ENCODE data around the gene SLC24A3. TPM values are rescaled to one million over a fixed set of nuclear protein-coding genes. Genes with fewer than 3 reads are reported as not detected.

The SLC24A3 gene
- total RNA-seq, 6 donors from 2014 or later = 6.3 to 10.8 (median 9.3) TPM

GRCh38 chr20:19463597-19463996 lies 251.2 kb downstream of the SLC24A3 start:
- ATAC-seq (ENCODE audit: low FRiP score in 2 of 2) = no peak
- H3K27ac ChIP-seq = no peak overlapping the region
- no peak overlapping the region for H3K4me3 ChIP-seq
- no peak for TF ChIP-seq EP300 (IDR thresholded peaks at IDR 0.05)
- no peak for TF ChIP-seq POLR2A (IDR thresholded peaks at IDR 0.05)
- TF ChIP-seq POLR2AphosphoS5 (IDR thresholded peaks at IDR 0.05) = no peak
- DNase-seq = no peak
- 77 to 83% methylated on average over 4 of the region's 4 CpGs for WGBS, 2 donors
- no peaks in the 10 kb centered on the region for H3K36me3 ChIP-seq
- no peaks in the 10 kb centered on the region for H3K9me3 ChIP-seq
- no peaks in the 10 kb centered on the region for H3K27me3 ChIP-seq
- no peaks in the 10 kb centered on the region for H3K4me1 ChIP-seq

- Histone ChIP-seq H3K27me3 (no peaks in the 10 kb centered on the region), H3K27ac (no peak overlapping the region), H3K4me3 (no peak overlapping the region), H3K36me3 (no peaks in the 10 kb centered on the region), H3K9me3 (no peaks in the 10 kb centered on the region), H3K4me1 (no peaks in the 10 kb centered on the region)
- TF ChIP-seq EP300 (IDR thresholded peaks at IDR 0.05) (no peak), POLR2A (IDR thresholded peaks at IDR 0.05) (no peak), POLR2AphosphoS5 (IDR thresholded peaks at IDR 0.05) (no peak)
- TF ChIP-seq, protein P1, sequence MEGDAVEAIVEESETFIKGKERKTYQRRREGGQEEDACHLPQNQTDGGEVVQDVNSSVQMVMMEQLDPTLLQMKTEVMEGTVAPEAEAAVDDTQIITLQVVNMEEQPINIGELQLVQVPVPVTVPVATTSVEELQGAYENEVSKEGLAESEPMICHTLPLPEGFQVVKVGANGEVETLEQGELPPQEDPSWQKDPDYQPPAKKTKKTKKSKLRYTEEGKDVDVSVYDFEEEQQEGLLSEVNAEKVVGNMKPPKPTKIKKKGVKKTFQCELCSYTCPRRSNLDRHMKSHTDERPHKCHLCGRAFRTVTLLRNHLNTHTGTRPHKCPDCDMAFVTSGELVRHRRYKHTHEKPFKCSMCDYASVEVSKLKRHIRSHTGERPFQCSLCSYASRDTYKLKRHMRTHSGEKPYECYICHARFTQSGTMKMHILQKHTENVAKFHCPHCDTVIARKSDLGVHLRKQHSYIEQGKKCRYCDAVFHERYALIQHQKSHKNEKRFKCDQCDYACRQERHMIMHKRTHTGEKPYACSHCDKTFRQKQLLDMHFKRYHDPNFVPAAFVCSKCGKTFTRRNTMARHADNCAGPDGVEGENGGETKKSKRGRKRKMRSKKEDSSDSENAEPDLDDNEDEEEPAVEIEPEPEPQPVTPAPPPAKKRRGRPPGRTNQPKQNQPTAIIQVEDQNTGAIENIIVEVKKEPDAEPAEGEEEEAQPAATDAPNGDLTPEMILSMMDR (IDR thresholded peaks at IDR 0.05) = no peak
- WGBS, 2 donors = 67 to 78% methylated on average over 2 of the region's 2 CpGs
- ATAC-seq (ENCODE audit: low FRiP score in 2 of 2) (no peak), DNase-seq (no peak)
Observed at GRCh38 chr20:19465536-19465935, 253.1 kb downstream of the SLC24A3 start.

DNA sequence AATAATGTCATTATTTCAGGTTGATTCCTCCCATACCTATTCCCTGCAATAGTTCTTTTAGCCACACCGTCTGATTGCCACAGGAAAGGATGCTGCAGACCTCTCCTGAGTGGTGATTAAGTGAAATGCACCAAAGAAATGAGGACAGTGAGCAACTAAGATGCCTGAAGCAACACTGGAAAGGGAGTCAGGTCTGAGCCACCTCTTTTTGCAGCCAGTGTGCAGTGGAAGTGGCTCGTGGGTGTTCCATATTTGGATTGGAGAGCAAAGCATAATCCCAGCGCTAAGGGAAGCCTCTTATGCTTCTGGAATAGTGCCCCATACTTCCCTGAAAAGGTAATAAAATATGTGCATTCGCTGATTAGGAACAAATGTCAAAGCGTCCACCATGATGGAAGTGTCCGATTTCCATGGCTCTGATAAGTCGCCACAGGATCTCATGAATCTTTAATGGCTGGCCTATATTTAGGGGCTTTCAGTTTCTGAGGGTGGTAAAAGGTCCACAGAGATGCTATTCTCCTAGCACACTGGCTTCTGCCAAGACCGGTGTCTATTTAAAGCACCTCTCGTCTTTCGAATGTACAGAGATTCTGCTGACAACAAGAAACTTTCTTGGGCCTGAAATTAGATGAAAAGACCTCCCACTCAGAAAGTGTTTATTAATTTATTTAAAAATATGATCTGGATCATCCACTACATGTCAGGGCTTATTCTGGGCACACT lies 253.9 kb downstream of the SLC24A3 start:
- Histone ChIP-seq H3K4me3 (no peak overlapping the region), H3K9me3 (no peaks in the 10 kb centered on the region), H3K36me3 (no peaks in the 10 kb centered on the region), H3K27me3 (no peaks in the 10 kb centered on the region), H3K4me1 (no peaks in the 10 kb centered on the region), H3K27ac (no peak overlapping the region)
- 92% methylated on average over 10 of the region's 10 CpGs for WGBS, 2 donors
- ATAC-seq (ENCODE audit: low FRiP score in 2 of 2) (no peak), DNase-seq (no peak)
- TF ChIP-seq EP300 (IDR thresholded peaks at IDR 0.05) = no peak
- TF ChIP-seq, protein P1 (IDR thresholded peaks at IDR 0.05) = no peak
- no peak for TF ChIP-seq POLR2A (IDR thresholded peaks at IDR 0.05)
- no peak for TF ChIP-seq POLR2AphosphoS5 (IDR thresholded peaks at IDR 0.05)

DNA sequence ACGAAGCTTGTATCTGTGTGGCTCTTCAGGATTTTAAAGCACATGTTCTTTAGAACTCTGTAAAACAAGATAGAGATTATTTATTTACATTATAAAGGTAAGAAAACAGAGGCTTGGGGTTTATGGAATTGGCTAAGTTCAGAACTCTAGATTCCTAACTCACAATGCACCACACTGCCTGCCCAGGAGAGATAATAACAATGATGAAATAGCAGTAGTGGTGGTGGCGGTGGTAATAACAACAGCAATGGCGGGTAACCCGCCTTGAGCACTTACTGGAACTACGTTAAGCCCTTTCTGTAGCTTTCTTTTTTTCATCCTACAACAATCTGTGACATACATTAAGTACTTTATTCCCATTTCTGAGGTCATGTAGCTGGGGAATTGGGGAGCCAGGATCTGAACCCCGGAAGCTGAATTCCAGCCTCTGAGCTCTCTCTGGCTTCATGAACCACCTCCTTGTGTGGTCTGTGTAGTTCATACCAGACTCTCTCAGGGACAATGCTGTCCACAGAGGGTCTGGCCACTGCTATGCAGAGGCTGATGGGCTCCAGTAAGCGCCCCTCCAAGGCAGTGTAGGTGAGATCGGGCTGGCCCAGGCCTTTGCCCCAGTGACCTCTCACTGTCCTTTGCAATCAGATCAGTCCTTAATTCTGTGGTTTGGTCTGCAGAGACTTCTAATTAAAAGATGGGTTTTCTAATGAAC lies 260.9 kb downstream of the SLC24A3 start:
- WGBS, 2 donors = 90 to 93% methylated on average over 8 of the region's 8 CpGs
- no peak for TF ChIP-seq POLR2AphosphoS5 (IDR thresholded peaks at IDR 0.05)
- TF ChIP-seq POLR2A (IDR thresholded peaks at IDR 0.05) = no peak
- TF ChIP-seq, protein P1 (IDR thresholded peaks at IDR 0.05) = no peak
- TF ChIP-seq EP300 (IDR thresholded peaks at IDR 0.05) = no peak
- Histone ChIP-seq H3K4me1 (no peaks in the 10 kb centered on the region), H3K27me3 (no peaks in the 10 kb centered on the region), H3K9me3 (no peaks in the 10 kb centered on the region), H3K36me3 (no peaks in the 10 kb centered on the region), H3K27ac (no peak overlapping the region), H3K4me3 (no peak overlapping the region)
- DNase-seq = no peak
- ATAC-seq (ENCODE audit: low FRiP score in 2 of 2) = no peak

DNA sequence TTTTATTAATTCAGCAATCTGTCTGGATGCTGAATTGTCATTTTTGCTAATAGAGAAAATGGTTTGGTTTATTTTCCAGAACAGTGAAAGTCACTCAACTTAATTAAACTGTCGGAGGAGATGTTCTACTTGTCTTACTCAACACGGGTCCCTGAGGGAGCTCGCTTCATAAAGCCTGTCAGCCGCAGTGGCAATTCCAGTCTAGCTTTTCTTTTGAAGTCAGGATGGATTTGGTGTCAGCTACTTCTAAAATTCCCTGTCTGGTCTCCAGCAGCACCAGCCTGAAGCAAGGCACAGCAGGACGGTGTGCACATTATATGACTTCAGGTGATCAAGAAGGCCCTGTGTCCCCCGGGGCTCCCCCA lies 261.5 kb downstream of the SLC24A3 start:
- ATAC-seq (ENCODE audit: low FRiP score in 2 of 2) = no peak
- 64 to 85% methylated on average over 6 of the region's 6 CpGs for WGBS, 2 donors
- TF ChIP-seq POLR2A (IDR thresholded peaks at IDR 0.05) (no peak), POLR2AphosphoS5 (IDR thresholded peaks at IDR 0.05) (no peak), EP300 (IDR thresholded peaks at IDR 0.05) (no peak)
- TF ChIP-seq, protein P1 (IDR thresholded peaks at IDR 0.05) = no peak

More for the DNA sequence above, 261.5 kb downstream of the SLC24A3 start:
- DNase-seq = no peak
- no peaks in the 10 kb centered on the region for H3K4me1 ChIP-seq
- no peaks in the 10 kb centered on the region for H3K9me3 ChIP-seq
- no peak overlapping the region for H3K4me3 ChIP-seq
- H3K36me3 ChIP-seq = no peaks in the 10 kb centered on the region
- H3K27ac ChIP-seq = no peak overlapping the region
- no peaks in the 10 kb centered on the region for H3K27me3 ChIP-seq

Measured in upper lobe of left lung (tissue), 6 donors.